Upper lobe of right lung (tissue), 1 donor: ENCODE results near the gene VGLL4. TPM values are rescaled to one million over a fixed set of nuclear protein-coding genes. Genes with fewer than 3 reads are reported as not detected.
"Not testable (repeated sequence)": the region's sequence is repeated elsewhere in the genome, so short reads cannot be mapped to it uniquely, and the experiment has no call there.

ENCODE experiments used
- ATAC-seq: fragments of 200-7000 bp; cut with Tn5 transposase; one replicate; pipeline ENCODE4 v1.9.1; 2020; ENCODE audit warnings: mild to moderate bottlenecking, moderate library complexity
- DNase-seq: peaks from one replicate; pipeline ENCODE4 v3.0.0-alpha.2; 2020
- H3K27ac ChIP-seq: fragments of 200-600 bp; one replicate; pipeline ENCODE4 v1.8.0; 2022
- H3K27me3 ChIP-seq: fragments of 200-600 bp; one replicate; pipeline ENCODE4 v1.8.0; 2022; ENCODE audit warnings: mild to moderate bottlenecking
- H3K36me3 ChIP-seq: fragments of 200-600 bp; one replicate; pipeline ENCODE4 v1.8.0; 2022
- H3K4me1 ChIP-seq: fragments of 200-600 bp; one replicate; pipeline ENCODE4 v1.8.0; 2022
- H3K4me3 ChIP-seq: fragments of 200-600 bp; one replicate; pipeline ENCODE4 v1.8.0; 2022; ENCODE audit warnings: mild to moderate bottlenecking
- H3K9me3 ChIP-seq: fragments of 200-600 bp; one replicate; pipeline ENCODE4 v1.8.0; 2022
- intact Hi-C: fragments of 100-400 bp; cut with DNase I; formaldehyde crosslinking; loops from one replicate; pipeline ENCODE4 v1.11.0; 2022
- long read RNA-seq: library from polyadenylated mRNA; unstranded; transcript quantifications from one replicate; pipeline ENCODE4 v2.0.0, GENCODE V29; 2021
- total RNA-seq: library from RNA; stranded (reverse); fragmentation: NEBNext Ultra II Directional; extraction: Animal tissue kit (Norgen Biotek cat#: 25700); gene quantifications from one replicate; pipeline ENCODE4 v1.2.1, GENCODE V29; 2021
- TF ChIP-seq, protein P1 (sequence below): fragments of 200-600 bp; IDR thresholded peaks from one replicate; pipeline ENCODE4 v1.8.0; 2022; ENCODE audit warnings: antibody characterized with exemption
- donor health status: DM: no; HTN: yes; CAD: no; lungs with severe emphysema.

The VGLL4 gene
- 57.5 TPM for total RNA-seq
- long read RNA-seq, transcript VGLL4-201 (6 exons, 3,725 nt), result major isoform, 5 of 74 reads
- long read RNA-seq, partial matches to known transcripts, result 12 of 74 reads
- long read RNA-seq, other reads (novel, unspliced or antisense), result 54 of 74 reads

- Histone ChIP-seq H3K27ac (peak within 1 kb of the TSS; percentile 93), H3K27me3 (no peaks in the 10 kb centered on the region), H3K9me3 (no peaks in the 10 kb centered on the region), H3K36me3 (no peaks in the 10 kb centered on the region), H3K4me3 (peak within 1 kb of the TSS; percentile 61), H3K4me1 (peaks cover 31% of the 10 kb centered on the region)
- intact Hi-C loops, result no loop called here
- DNase-seq (peak; percentile 94), ATAC-seq (peak; percentile 94)
- TF ChIP-seq, protein P1, sequence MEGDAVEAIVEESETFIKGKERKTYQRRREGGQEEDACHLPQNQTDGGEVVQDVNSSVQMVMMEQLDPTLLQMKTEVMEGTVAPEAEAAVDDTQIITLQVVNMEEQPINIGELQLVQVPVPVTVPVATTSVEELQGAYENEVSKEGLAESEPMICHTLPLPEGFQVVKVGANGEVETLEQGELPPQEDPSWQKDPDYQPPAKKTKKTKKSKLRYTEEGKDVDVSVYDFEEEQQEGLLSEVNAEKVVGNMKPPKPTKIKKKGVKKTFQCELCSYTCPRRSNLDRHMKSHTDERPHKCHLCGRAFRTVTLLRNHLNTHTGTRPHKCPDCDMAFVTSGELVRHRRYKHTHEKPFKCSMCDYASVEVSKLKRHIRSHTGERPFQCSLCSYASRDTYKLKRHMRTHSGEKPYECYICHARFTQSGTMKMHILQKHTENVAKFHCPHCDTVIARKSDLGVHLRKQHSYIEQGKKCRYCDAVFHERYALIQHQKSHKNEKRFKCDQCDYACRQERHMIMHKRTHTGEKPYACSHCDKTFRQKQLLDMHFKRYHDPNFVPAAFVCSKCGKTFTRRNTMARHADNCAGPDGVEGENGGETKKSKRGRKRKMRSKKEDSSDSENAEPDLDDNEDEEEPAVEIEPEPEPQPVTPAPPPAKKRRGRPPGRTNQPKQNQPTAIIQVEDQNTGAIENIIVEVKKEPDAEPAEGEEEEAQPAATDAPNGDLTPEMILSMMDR, result peak; percentile 9
Observed at GRCh38 chr3:11643605-11644087, at the start of gene VGLL4. TSS of gene VGLL4 (minus strand) at chr3:11643915. CDS start at chr3:11643518, 397 bp downstream.

DNA sequence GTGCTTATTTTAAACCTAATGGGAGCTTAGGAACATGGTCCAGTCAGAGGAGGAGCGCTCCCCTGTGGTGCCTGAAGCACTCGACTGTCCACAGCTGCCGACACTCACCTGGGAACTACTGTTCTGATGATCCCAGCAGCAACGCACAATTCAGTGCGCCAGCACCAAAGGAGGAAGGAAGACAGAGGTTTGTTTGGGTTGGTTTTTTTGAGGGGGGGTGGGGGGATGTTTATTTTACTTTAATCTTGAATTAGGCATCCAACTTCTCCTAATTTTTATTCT is 48.8 kb upstream of the VGLL4 start:
- H3K36me3 ChIP-seq, result no peaks in the 10 kb centered on the region
- intact Hi-C loops, result no loop called here

DNA sequence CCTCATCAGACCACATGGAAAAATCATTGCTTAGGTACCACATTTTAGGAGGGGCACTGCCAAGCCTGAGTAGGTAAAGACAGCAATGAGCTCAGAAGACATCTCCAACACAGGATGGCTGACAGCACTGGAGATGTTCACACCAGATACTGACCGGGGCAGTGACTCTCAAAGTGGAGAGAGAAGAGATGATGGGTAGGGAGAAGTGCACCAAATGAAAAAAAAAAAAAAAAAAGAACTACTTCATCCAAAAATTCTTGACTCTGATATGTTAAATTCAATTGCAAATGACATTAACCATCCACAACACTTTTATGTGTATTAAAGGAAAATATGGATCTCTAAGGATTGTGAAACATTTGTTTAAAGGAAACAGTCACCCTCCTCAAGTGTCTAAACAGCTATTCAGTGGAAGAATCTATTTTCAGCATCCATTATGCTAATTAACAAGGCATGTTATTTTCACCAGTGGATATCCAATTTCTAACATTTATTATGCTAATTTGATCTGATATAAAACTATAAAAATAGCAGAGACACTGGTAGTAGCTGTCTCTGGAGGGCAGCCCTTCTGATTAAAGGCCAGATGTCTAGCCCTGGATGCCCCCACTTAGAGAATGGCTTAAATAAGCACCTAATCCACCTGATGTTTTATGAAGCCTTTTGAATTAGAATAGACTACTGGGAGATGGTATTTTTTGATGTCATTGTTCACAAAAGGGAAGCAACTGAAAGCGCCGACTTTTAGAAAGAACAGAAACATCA is 48.2 kb upstream of the VGLL4 start:
- no peak for DNase-seq
- Histone ChIP-seq H3K27me3 (no peaks in the 10 kb centered on the region), H3K4me1 (no peaks in the 10 kb centered on the region), H3K36me3 (no peaks in the 10 kb centered on the region), H3K4me3 (no peak overlapping the region), H3K27ac (no peak overlapping the region), H3K9me3 (no peaks in the 10 kb centered on the region)
- TF ChIP-seq, protein P1, result no peak
- intact Hi-C loops, result no loop called here
- ATAC-seq, result no peak

More for the DNA sequence above, 48.8 kb upstream of the VGLL4 start:
- H3K27ac ChIP-seq, result no peak overlapping the region
- H3K4me3 ChIP-seq, result no peak overlapping the region
- ATAC-seq, result no peak
- TF ChIP-seq, protein P1, result no peak
- H3K9me3 ChIP-seq, result no peaks in the 10 kb centered on the region
- H3K27me3 ChIP-seq, result no peaks in the 10 kb centered on the region
- DNase-seq, result no peak
- no peaks in the 10 kb centered on the region for H3K4me1 ChIP-seq

- intact Hi-C loops, result no loop called here
- TF ChIP-seq, protein P1, result no peak
- H3K27me3 ChIP-seq, result no peaks in the 10 kb centered on the region
- H3K9me3 ChIP-seq, result no peaks in the 10 kb centered on the region
- H3K4me3 ChIP-seq, result no peak overlapping the region
- H3K4me1 ChIP-seq, result no peaks in the 10 kb centered on the region
- ATAC-seq (no peak), DNase-seq (no peak)
- no peaks in the 10 kb centered on the region for H3K36me3 ChIP-seq
- no peak overlapping the region for H3K27ac ChIP-seq
Observed at GRCh38 chr3:11690863-11691766, 47.4 kb upstream of the VGLL4 start.

DNA sequence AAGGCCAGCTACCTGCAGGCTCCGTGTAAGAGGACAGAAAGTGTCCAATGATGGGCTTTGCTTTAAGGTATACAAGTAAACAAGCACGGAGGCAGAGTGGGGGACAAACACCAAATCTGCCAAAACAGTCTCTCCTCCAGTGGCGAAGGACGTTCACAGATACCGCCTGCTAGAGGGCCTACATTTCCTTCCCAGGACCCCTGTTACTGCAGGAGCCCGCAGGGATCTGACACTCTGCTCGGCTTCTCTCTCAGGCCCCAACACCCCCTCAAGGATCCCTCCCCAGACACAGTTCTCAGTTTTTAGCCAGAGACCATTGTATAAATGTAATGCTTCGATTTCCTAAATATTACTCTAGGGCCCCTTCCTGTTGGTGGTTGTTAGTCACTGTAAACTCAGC is 46.0 kb upstream of the VGLL4 start:
- TF ChIP-seq, protein P1, result no peak
- Histone ChIP-seq H3K27me3 (no peaks in the 10 kb centered on the region), H3K9me3 (no peaks in the 10 kb centered on the region), H3K4me3 (no peak overlapping the region), H3K27ac (no peak overlapping the region), H3K4me1 (no peaks in the 10 kb centered on the region), H3K36me3 (no peaks in the 10 kb centered on the region)
- no peak for DNase-seq
- intact Hi-C loops, result no loop called here
- ATAC-seq, result no peak

GRCh38 chr3:11684980-11685379 is 41.3 kb upstream of the VGLL4 start:
- intact Hi-C loops, result not testable (repeated sequence)

More at GRCh38 chr3:11684980-11685379, 41.3 kb upstream of the VGLL4 start:
- not testable (repeated sequence) for DNase-seq, H3K36me3 ChIP-seq, H3K9me3 ChIP-seq, H3K4me1 ChIP-seq, H3K27ac ChIP-seq, ATAC-seq, H3K27me3 ChIP-seq, H3K4me3 ChIP-seq
